Esophagus squamous epithelium (tissue), 4 donors: ENCODE results near the gene MED13L.

Experiments
- CTCF ChIP-seq, 6 experiments: fragments of 450-650 bp in 4 of 6; fragments of 200-600 bp in 2 of 6; sonication (generic) in 2 of 6; IDR thresholded peaks; one replicate each; pipeline ENCODE4 v1.5.1; 2016 to 2019; ENCODE audit warnings: antibody characterized with exemption in 6 of 6, mild to moderate bottlenecking in 4 of 6, moderate library complexity in 4 of 6
- POLR2A ChIP-seq, 4 donors: fragments of 450-650 bp; IDR thresholded peaks; one replicate each; pipeline ENCODE4 v1.6.1; 2017; ENCODE audit warnings: antibody characterized with exemption in 4 of 4, mild to moderate bottlenecking in 4 of 4, moderate library complexity in 3 of 4

GRCh38 chr12:116207274-116207673 lies 70.2 kb downstream of the MED13L start:
- no peak for TF ChIP-seq POLR2A (IDR thresholded peaks at IDR 0.05)
- no peak for TF ChIP-seq CTCF (IDR thresholded peaks at IDR 0.05)
